ENCODE measurements around the gene FAM76A.
A peak's percentile ranks its signal among the peaks of the same experiment; 100 is the strongest.

The FAM76A gene

GRCh38 chr1:27719286-27720251 lies 6.2 kb upstream of the FAM76A start:
- no peak for DNase-seq (ENCODE audit: low read depth in 2 of 3, low spot score in 1 of 3)

DNA sequence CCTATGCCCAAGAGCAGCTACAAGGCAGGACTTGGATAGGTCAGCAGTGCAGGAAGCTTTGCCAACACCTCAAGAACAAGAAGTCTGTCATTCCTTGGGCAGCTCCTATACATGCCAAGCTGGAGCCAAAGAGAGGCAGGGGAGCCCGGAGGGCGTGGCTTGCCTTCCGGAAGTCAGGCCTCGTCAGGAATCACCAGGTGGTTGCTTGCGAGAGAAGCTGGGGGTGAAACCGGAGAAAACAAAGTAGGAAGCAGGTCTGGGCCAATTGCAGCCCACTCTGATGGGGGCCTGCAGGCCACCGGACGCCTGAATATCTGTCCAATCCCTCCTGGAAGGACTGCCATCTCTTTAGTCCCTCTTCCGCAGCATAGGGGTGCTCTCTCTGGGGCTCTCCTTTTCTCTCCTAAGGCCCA lies 794 bp upstream of the FAM76A start:
- DNase-seq (ENCODE audit: low read depth in 2 of 3, low spot score in 1 of 3): no peak

GRCh38 chr1:27726173-27727044 lies 648 bp downstream of the FAM76A start:
- peak in 2 of 3 donors; percentile 23 for DNase-seq (ENCODE audit: low read depth in 2 of 3, low spot score in 1 of 3)

- no peak for DNase-seq (ENCODE audit: low read depth in 2 of 3, low spot score in 1 of 3)
These were observed 1.4 kb downstream of the FAM76A start for GRCh38 chr1:27727126-27727525.

GRCh38 chr1:27736252-27736651 lies 10.5 kb downstream of the FAM76A start:
- DNase-seq (ENCODE audit: low read depth in 2 of 3, low spot score in 1 of 3): no peak

GRCh38 chr1:27741121-27741520 lies 15.4 kb downstream of the FAM76A start:
- no peak for DNase-seq (ENCODE audit: low read depth in 2 of 3, low spot score in 1 of 3)

- no peak for DNase-seq (ENCODE audit: low read depth in 2 of 3, low spot score in 1 of 3)
These were observed 18.8 kb downstream of the FAM76A start for GRCh38 chr1:27744556-27744955.

DNA sequence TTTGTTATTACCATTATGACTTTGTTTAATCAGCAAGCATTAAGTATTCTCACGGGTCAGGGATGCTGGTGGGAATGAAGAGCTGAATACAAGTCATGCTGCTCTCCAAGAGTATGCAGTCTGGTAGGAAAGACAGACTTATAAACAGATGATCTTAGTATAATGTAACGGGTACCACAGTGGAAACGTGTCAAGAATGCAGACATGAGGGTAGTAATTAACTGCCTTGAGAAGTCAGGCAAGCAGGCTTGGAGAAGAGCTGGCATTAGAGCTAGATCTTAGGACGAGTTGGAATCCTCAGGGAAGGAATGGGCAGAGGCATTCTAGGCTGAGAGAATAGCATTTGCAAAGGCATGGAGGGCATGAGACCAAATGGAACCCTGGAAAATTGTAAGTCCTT lies 19.7 kb downstream of the FAM76A start:
- no peak for DNase-seq (ENCODE audit: low read depth in 2 of 3, low spot score in 1 of 3)

DNA sequence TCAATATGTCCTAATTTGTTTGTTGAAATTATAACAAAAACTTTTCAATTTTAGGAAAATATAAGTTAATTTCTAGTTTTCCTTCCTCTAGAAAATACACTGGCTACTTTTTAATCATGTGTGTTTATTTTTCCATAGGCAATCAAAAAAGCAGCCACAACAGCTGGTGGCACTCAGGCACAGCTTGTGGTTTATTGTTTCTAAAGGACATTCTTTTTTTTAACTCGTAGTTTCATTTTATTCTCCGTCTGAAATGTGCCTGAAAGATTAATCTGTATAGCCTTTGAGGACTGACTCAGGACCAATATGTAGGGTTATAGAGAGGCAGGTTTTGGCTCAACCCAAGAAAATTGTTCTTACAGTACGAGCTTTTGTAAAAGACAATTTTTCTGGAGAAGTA lies 26.6 kb downstream of the FAM76A start:
- DNase-seq (ENCODE audit: low read depth in 2 of 3, low spot score in 1 of 3): no peak

- DNase-seq (ENCODE audit: low read depth in 2 of 3, low spot score in 1 of 3): no peak
These were observed 29.5 kb downstream of the FAM76A start for GRCh38 chr1:27755286-27755685.

DNA sequence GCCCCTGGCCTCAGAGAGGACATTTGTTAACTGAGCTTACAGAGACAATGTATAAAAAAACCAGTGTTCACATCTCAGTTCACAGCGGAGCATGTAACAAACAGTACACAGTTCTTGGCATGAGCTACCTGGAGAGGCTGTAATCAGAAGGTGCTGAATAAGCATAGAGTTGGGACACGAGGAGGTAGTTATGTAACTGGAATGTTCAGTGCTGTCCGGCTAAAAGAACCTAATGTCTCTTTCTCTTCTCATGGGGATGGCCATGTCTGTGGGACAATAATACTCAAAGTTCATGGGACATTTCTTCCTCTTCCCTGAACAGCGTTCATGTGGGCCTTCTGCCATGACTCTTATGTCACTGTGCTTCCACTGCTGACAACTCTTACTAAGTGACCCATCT lies 30.1 kb downstream of the FAM76A start:
- DNase-seq (ENCODE audit: low read depth in 2 of 3, low spot score in 1 of 3): no peak

DNA sequence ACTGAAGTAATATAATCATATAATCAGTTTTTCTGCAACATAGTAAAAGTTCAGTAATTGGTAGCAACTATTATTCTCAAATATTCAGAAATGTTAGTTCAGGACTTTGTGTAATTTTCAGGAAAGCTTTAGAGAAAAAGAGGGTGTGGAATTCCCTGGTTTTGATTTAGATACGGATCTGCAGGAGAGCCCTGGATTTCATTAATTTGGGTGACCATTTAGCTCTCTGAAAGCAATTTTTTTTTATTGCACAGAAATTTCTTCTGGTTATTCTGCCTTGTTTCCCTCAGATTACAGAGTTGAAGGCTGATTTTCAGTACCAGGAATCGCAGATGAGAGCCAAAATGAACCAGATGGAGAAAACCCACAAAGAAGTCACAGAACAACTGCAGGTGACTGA lies 33.5 kb downstream of the FAM76A start:
- no peak for DNase-seq (ENCODE audit: low read depth in 2 of 3, low spot score in 1 of 3)

DNA sequence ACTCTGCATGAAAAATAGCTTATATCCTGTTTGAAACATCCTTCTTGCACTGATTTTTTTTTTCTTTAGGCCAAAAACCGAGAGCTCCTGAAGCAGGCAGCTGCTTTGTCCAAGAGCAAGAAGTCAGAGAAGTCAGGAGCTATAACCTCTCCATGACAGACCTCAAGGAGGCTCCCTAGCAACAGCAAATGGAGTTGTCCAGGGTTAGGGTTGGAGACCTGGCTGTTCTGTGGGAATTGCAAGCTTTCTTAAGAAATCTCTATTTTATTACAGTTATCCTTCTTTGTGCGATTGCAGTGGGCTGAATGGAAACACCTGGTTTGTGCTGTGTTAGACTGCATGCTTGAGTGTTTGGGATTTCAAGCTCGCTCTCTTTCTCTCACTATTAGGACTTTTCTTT lies 34.7 kb downstream of the FAM76A start:
- no peak for DNase-seq (ENCODE audit: low read depth in 2 of 3, low spot score in 1 of 3)

- no peak for DNase-seq (ENCODE audit: low read depth in 2 of 3, low spot score in 1 of 3)
These were observed 36.3 kb downstream of the FAM76A start for GRCh38 chr1:27762033-27762432.

- no peak for DNase-seq (ENCODE audit: low read depth in 2 of 3, low spot score in 1 of 3)
These were observed 37.6 kb downstream of the FAM76A start for GRCh38 chr1:27763358-27763757.

- DNase-seq (ENCODE audit: low read depth in 2 of 3, low spot score in 1 of 3): no peak
These were observed 44.6 kb downstream of the FAM76A start for GRCh38 chr1:27770293-27770830.

GRCh38 chr1:27772036-27772931 lies 46.5 kb downstream of the FAM76A start:
- no peak for DNase-seq (ENCODE audit: low read depth in 2 of 3, low spot score in 1 of 3)

GRCh38 chr1:27772932-27773825 lies 47.4 kb downstream of the FAM76A start, which contains the start of gene STX12:
Gene STX12 (plus strand): TSS chr1:27773219. CDS start chr1:27773308, 89 bp downstream.
- DNase-seq (ENCODE audit: low read depth in 2 of 3, low spot score in 1 of 3): peak; percentile 99

DNA sequence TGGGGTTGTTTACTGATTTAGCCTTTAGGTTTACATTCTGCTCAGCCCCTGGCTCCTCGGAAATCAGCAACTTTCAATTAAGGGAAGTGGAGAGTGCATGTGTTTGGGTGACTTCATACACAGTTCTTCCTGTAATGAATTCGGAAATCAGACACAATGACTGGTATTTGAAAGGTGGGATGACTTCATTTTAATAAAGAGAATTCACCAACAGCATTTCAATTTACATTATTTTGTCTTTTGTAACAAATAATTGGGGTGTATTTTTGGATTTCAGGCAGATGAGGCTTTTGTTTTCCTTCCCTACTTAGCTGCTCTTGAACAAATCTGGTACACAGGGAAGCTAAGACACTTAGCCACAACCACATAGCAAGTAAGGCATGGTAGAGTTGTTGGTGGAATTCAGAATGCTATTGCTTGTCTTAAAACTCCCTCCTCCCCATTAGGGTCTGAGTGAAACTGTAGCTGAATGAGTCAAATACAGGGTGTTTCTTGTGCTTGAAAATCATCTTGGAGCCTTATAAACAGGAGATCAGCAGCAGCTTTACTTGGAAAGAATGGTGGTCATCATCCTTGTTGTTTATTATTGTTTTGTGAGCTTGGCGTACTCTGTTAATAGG lies 48.2 kb downstream of the FAM76A start:
- DNase-seq (ENCODE audit: low read depth in 2 of 3, low spot score in 1 of 3): no peak
